NCI-H1436 (cell line): ENCODE results near the gene CCDC13.
A peak's percentile ranks its signal among the peaks of the same experiment; 100 is the strongest.
"Not testable (repeated sequence)": the region's sequence is repeated elsewhere in the genome, so short reads cannot be mapped to it uniquely, and the experiment has no call there.

ENCODE experiments used
- DNase-seq: peaks from one replicate; lab custom pipeline; 2025; lab: John Stamatoyannopoulos, UW

Gene CCDC13

GRCh38 chr3:42772670-42773408, at the start of gene CCDC13:
Gene CCDC13, minus strand, starts transcription at chr3:42773253. Its CDS starts 14,908 bp downstream, at chr3:42758345.
- peak; percentile 36 for DNase-seq

- DNase-seq, result no peak
Observed at GRCh38 chr3:42822828-42823227, 49.8 kb upstream of the CCDC13 start.

GRCh38 chr3:42820746-42821051, 47.6 kb upstream of the CCDC13 start:
- DNase-seq, result no peak

GRCh38 chr3:42819351-42819965, 46.4 kb upstream of the CCDC13 start:
- no peak for DNase-seq

- DNase-seq, result no peak
Observed at GRCh38 chr3:42815826-42816225, 42.8 kb upstream of the CCDC13 start.

GRCh38 chr3:42814914-42815507, 42.0 kb upstream of the CCDC13 start:
- DNase-seq, result no peak

GRCh38 chr3:42814246-42814645, 41.2 kb upstream of the CCDC13 start:
- DNase-seq, result no peak

- DNase-seq, result not testable (repeated sequence)
Observed at GRCh38 chr3:42811118-42811883, 38.2 kb upstream of the CCDC13 start.

- DNase-seq, result not testable (repeated sequence)
Observed at GRCh38 chr3:42810706-42811105, 37.7 kb upstream of the CCDC13 start.

- DNase-seq, result no peak
Observed at GRCh38 chr3:42809202-42809601, 36.1 kb upstream of the CCDC13 start, which contains the start of gene ACKR2. Gene ACKR2, plus strand, starts transcription at chr3:42809445. Its CDS starts 55,058 bp downstream, at chr3:42864503.

- no peak for DNase-seq
Observed at GRCh38 chr3:42807929-42808328, 34.9 kb upstream of the CCDC13 start.

- DNase-seq, result no peak
Observed at GRCh38 chr3:42805141-42805821, 32.2 kb upstream of the CCDC13 start.

GRCh38 chr3:42804831-42805132, 31.7 kb upstream of the CCDC13 start:
- no peak for DNase-seq

- peak; percentile 69 for DNase-seq
Observed at GRCh38 chr3:42804106-42804830, 31.2 kb upstream of the CCDC13 start, which contains the start of gene HIGD1A. Gene HIGD1A, minus strand, starts transcription at chr3:42804490. Its CDS starts 10,237 bp downstream, at chr3:42794253.

GRCh38 chr3:42803414-42804105, 30.5 kb upstream of the CCDC13 start:
- no peak for DNase-seq

GRCh38 chr3:42802876-42803413, 29.9 kb upstream of the CCDC13 start:
- no peak for DNase-seq

GRCh38 chr3:42801784-42802183, 28.7 kb upstream of the CCDC13 start:
- DNase-seq, result no peak

- DNase-seq, result no peak
Observed at GRCh38 chr3:42801048-42801620, 28.1 kb upstream of the CCDC13 start.

- no peak for DNase-seq
Observed at GRCh38 chr3:42800251-42800650, 27.2 kb upstream of the CCDC13 start.

GRCh38 chr3:42799376-42799775, 26.3 kb upstream of the CCDC13 start:
- no peak for DNase-seq
